A549 (cell line): ENCODE data around the gene GMDS.

Source experiments
- CHD2 ChIP-seq: fragments of 150-350 bp; IDR thresholded peaks from 2 replicates; pipeline ENCODE4 v1.6.1; 2014; ENCODE audit warnings: low read length; ENCODE audit not compliant: partially characterized antibody
- MAZ ChIP-seq: fragments of 150-350 bp; IDR thresholded peaks from 2 replicates; pipeline ENCODE4 v1.6.1; 2014; ENCODE audit warnings: antibody characterized with exemption, low read depth, low read length, borderline replicate concordance
- RAD21 ChIP-seq, 2 experiments: fragments of >200 bp in 1 of 2; sonication (Bioruptor Twin) in 1 of 2; formaldehyde crosslinking in 1 of 2; IDR thresholded peaks in 1 of 2; conservative IDR thresholded peaks in 1 of 2; 2 replicates in 1 of 2; 3 replicates in 1 of 2; pipeline ENCODE4 v1.6.1; 2012 to 2018; ENCODE audit warnings: inconsistent platforms in 1 of 2
- TF ChIP-seq, protein P1 (sequence below): fragments of >200 bp; sonication (Bioruptor Twin); formaldehyde crosslinking; IDR thresholded peaks from 3 replicates; pipeline ENCODE4 v1.5.1; 2016

- TF ChIP-seq, protein P1, sequence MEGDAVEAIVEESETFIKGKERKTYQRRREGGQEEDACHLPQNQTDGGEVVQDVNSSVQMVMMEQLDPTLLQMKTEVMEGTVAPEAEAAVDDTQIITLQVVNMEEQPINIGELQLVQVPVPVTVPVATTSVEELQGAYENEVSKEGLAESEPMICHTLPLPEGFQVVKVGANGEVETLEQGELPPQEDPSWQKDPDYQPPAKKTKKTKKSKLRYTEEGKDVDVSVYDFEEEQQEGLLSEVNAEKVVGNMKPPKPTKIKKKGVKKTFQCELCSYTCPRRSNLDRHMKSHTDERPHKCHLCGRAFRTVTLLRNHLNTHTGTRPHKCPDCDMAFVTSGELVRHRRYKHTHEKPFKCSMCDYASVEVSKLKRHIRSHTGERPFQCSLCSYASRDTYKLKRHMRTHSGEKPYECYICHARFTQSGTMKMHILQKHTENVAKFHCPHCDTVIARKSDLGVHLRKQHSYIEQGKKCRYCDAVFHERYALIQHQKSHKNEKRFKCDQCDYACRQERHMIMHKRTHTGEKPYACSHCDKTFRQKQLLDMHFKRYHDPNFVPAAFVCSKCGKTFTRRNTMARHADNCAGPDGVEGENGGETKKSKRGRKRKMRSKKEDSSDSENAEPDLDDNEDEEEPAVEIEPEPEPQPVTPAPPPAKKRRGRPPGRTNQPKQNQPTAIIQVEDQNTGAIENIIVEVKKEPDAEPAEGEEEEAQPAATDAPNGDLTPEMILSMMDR = no peak
- TF ChIP-seq RAD21 (conservative IDR thresholded peaks at IDR 0.05 in 1 of 2, IDR thresholded peaks at IDR 0.05 in 1 of 2) (no peak), CHD2 (no peak), MAZ (no peak)
Measured at GRCh38 chr6:2188856-2189384, 56.5 kb downstream of the GMDS start.
